Epithelial cell of esophagus (primary cell): ENCODE measurements around the gene MYL5.

ENCODE experiments used
- DNase-seq: peaks from one replicate; pipeline ENCODE4 v3.0.0; 2010; ENCODE audit warnings: low read depth
- H3K4me3 ChIP-seq: 2 replicates; pipeline ENCODE4 v1.5.1; 2011; ENCODE audit warnings: mild to moderate bottlenecking, low read length, control low read depth
- TF ChIP-seq, protein P1 (sequence below): IDR thresholded peaks from 2 replicates; pipeline ENCODE4 v1.5.1; 2011; ENCODE audit warnings: low read depth, mild to moderate bottlenecking, low read length, control low read depth, inconsistent platforms; ENCODE audit not compliant: insufficient read depth; ENCODE audit errors: missing control alignments

The MYL5 gene

DNA sequence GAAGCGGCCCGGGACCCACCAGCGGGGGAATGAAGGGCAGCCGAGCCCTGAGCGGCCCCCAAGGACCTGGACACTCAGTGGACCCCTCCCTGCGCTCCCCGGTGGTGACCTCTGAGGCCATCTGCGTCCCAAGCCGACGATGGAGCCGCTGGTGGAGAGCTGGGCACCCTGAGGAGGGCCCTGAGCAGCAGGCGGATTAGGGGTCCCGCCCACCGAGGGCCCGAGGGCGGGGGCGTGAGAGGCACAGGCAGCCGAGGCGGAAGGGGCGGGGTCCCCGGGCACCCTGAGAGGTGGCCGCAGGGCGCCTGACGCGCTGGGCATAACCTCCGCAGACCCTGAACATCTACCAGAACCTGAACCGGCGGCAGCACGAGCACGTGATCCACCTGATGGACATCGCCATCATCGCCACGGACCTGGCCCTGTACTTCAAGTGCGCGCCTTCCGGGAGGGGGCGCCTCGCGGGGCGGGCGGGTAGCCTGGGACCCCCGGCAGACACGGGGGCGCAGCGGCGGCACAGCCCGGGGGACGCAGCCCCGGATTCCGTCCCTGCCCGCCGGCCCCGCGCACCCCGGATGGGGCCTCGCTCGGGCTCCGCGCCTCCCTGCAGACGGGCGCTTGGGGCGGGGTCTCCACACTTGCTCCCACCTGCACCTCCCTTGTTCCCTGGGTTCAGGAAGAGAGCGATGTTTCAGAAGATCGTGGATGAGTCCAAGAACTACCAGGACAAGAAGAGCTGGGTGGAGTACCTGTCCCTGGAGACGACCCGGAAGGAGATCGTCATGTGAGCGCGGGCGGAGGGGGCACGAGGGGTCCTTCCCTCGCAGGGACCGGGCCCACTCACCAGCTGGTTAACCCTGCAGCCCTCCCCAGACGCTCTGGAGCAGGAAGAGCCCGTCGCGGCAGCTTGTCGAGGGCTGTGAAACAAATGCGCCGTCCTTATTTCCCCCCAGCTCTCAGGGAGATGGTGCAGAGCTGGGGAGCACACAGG, 10.6 kb upstream of the MYL5 start:
- DNase-seq = no peak
- peak overlapping the region; percentile 31 for H3K4me3 ChIP-seq

DNA sequence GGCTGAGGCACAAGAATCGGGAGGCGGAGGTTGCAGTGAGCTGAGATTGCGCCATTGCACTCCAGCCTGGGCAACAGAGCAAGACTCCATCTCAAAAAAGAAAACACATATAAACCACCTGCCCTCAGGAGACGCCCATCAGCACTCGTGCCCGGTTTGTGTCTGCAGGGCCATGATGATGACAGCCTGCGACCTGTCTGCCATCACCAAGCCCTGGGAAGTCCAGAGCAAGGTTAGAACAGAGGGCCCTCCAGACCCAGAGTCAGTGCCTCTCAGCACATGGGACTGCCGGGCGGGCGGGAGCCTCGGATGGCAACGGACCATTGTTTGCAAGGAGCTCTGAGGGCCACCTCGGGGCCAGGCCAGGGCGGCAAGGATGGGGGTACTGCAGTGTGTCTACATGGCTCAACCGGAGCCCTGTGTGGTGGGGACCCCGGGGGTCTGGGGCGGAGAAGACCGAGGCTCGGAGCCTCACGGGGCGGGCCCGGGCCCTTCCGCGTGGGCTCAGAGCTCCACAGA, 9.6 kb upstream of the MYL5 start:
- DNase-seq = no peak
- TF ChIP-seq, protein P1, sequence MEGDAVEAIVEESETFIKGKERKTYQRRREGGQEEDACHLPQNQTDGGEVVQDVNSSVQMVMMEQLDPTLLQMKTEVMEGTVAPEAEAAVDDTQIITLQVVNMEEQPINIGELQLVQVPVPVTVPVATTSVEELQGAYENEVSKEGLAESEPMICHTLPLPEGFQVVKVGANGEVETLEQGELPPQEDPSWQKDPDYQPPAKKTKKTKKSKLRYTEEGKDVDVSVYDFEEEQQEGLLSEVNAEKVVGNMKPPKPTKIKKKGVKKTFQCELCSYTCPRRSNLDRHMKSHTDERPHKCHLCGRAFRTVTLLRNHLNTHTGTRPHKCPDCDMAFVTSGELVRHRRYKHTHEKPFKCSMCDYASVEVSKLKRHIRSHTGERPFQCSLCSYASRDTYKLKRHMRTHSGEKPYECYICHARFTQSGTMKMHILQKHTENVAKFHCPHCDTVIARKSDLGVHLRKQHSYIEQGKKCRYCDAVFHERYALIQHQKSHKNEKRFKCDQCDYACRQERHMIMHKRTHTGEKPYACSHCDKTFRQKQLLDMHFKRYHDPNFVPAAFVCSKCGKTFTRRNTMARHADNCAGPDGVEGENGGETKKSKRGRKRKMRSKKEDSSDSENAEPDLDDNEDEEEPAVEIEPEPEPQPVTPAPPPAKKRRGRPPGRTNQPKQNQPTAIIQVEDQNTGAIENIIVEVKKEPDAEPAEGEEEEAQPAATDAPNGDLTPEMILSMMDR = no peak

More for the DNA sequence above, 10.6 kb upstream of the MYL5 start:
- TF ChIP-seq, protein P1 = no peak

DNA sequence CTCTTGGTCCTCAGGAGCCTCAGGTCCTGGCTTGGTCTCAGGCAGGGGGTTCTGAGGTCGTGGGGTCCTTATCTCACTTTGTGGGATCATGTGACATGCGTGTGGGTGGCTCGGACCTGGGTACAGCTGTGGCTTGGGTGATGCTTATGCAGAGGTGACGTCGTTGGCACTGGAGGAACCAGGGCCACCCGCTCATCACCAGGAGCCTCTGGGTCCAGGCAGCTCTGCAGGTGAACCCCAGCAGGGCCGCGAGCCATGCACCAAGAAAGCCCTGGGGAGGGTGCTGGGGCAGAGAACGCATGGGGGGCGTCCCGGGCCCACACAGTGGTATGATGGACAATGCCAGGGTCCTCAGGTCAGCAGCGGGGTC, 9.0 kb upstream of the MYL5 start:
- no peak overlapping the region for H3K4me3 ChIP-seq
- TF ChIP-seq, protein P1 = no peak
- no peak for DNase-seq

More for the DNA sequence above, 9.6 kb upstream of the MYL5 start:
- no peak overlapping the region for H3K4me3 ChIP-seq

DNA sequence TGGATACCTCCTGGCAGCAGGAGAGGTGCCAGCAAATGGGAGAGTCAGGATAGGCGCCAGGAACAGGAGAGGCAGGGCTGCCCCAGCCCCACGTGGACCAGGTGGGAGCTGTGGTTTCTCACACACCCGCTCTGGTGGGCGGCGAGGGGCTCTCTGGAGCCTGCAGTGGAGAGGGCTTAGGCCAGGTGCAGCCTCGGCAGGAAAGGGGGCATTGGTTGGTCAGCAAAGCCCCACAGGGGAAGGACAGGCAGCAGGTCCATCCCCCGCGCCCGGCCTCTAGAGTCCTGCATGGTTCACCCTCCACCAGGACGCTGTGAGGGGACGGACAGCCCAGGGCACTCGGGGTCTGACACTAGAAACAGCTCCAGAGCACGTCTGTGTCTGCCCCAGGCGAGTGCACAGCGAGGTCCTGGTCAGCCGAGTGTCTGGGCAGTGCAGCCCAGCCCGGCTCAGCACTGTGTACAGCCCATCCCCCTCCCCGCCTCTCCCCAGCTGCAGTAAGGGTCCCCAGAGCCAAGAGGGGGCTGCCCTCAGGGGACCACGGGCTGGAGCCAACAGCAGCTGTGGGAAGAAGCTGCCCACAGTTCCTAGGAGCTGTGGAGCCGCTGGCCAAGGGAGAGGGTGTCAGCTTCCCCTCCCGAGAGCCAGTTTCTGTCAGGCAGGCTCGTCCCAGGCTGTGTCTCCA, 8.4 kb upstream of the MYL5 start:
- TF ChIP-seq, protein P1 = no peak
- H3K4me3 ChIP-seq = no peak overlapping the region
- DNase-seq = no peak

DNA sequence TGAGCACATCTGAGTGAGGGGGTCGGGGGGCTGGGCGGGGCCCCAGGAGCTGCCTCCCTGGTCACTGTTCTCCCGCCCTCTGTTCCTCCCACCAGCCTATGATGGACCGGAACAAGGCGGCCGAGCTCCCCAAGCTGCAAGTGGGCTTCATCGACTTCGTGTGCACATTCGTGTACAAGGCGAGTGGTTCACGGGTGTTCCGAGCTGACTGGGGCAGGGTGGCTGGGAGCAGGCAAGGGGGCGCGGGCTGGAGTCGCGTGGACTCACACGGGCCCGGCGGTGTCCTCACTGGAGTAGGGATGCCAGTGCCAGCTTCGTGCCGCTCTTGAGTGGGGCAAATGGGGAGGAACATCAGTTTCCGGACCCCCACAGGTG, 7.9 kb upstream of the MYL5 start:
- H3K4me3 ChIP-seq = no peak overlapping the region
- DNase-seq = no peak
- TF ChIP-seq, protein P1 = no peak

DNA sequence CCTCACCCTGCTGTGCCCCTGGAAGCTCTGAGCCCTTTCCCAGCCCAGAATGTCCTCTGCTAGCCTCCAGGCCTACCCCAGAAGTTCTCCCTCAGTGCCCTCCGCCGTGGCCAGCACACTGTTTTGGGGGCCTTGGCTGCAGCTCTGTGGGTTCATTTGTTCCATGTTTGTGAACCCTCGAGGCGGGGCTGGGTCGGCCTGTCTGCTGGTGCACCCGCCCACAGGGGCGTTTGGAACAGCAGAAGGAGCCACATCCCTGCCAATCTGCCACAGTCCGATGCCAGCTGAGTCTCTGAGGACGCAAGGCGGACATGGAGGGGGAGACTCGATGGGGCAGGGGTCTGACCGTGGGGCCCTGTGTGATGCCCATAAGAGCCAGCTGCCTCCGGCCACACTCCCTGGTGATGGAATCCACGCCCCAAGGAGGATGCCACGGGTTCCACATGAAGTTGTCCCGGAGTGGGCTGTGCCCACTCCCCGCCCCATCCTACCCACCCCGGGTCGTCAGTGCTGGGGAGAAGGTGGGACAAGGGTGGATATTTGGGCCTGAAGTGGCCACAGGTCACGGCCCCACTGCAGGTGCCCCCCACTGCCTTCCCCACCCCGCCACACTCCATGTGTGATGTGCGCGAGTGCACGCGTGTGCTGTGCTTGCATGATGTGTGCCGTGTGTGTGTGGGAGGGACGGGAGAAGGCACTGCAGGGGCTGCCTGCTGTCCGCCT, 7.4 kb upstream of the MYL5 start:
- H3K4me3 ChIP-seq = no peak overlapping the region
- DNase-seq = no peak

More for the DNA sequence above, 7.4 kb upstream of the MYL5 start:
- TF ChIP-seq, protein P1 = no peak
